Liver (tissue), 3 donors: Measurements from ENCODE around the gene CDC14A.

Source experiments
- CTCF ChIP-seq: fragments of 150-350 bp; IDR thresholded peaks from 2 replicates; pipeline ENCODE4 v1.5.1; 2017; ENCODE audit warnings: improper control_type of control experiment, low read depth, low read length; ENCODE audit not compliant: missing input control
- FOXA1 ChIP-seq: IDR thresholded peaks from 2 replicates; pipeline ENCODE4 v1.6.1; 2016; ENCODE audit warnings: antibody characterized with exemption
- GABPA ChIP-seq, 2 donors: IDR thresholded peaks in 1 of 2; conservative IDR thresholded peaks in 1 of 2; 2 replicates each; pipeline ENCODE4 v1.6.1; 2016; ENCODE audit warnings: antibody characterized with exemption in 2 of 2, mild to moderate bottlenecking in 1 of 2, moderate library complexity in 1 of 2
- JUND ChIP-seq, 2 donors: IDR thresholded peaks; 2 replicates each; pipeline ENCODE4 v1.6.1; 2016; ENCODE audit warnings: antibody characterized with exemption in 2 of 2
- RXRA ChIP-seq, 2 donors: IDR thresholded peaks; 2 replicates each; pipeline ENCODE4 v1.6.1; 2017 to 2018; ENCODE audit warnings: antibody characterized with exemption in 2 of 2, mild to moderate bottlenecking in 1 of 2
- SP1 ChIP-seq: IDR thresholded peaks from 2 replicates; pipeline ENCODE4 v1.6.1; 2018; ENCODE audit warnings: antibody characterized with exemption, mild to moderate bottlenecking
- TAF1 ChIP-seq: conservative IDR thresholded peaks from 2 replicates; pipeline ENCODE4 v1.6.1; 2016; ENCODE audit warnings: antibody characterized with exemption, mild to moderate bottlenecking
- YY1 ChIP-seq: IDR thresholded peaks from 2 replicates; pipeline ENCODE4 v1.6.1; 2016; ENCODE audit warnings: antibody characterized with exemption, mild to moderate bottlenecking
- TF ChIP-seq, protein P1 (sequence below): IDR thresholded peaks from 2 replicates; pipeline ENCODE4 v1.6.1; 2016; ENCODE audit warnings: antibody characterized with exemption, mild to moderate bottlenecking
- donor health status: healthy.
- donor health status: healthy.

DNA sequence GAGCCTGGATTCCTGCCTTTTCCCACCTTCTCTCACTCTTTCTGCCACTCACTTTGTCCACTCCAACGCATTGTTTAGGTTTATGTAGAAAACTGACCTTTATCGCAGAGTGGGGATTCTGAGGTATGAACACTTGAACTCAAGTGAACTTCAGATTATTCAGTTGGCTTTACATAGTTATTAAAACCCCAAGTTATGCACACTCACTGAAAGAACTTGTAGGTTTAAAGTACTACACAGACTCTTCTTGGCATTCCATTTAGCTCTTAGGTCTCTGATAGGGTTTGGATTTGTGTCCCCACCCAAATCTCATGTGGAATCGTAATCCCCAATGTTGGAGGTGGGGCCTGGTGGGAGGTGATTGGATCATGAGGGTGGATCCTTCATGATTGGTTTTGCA lies 46.4 kb upstream of the CDC14A start:
- TF ChIP-seq CTCF (no peak), YY1 (no peak), RXRA (IDR thresholded peaks at IDR 0.05) (no peak), SP1 (no peak), FOXA1 (no peak), JUND (IDR thresholded peaks at IDR 0.05) (no peak), GABPA (IDR thresholded peaks at IDR 0.05 in 1 of 2, conservative IDR thresholded peaks at IDR 0.05 in 1 of 2) (no peak), TAF1 (no peak)
- TF ChIP-seq, protein P1, sequence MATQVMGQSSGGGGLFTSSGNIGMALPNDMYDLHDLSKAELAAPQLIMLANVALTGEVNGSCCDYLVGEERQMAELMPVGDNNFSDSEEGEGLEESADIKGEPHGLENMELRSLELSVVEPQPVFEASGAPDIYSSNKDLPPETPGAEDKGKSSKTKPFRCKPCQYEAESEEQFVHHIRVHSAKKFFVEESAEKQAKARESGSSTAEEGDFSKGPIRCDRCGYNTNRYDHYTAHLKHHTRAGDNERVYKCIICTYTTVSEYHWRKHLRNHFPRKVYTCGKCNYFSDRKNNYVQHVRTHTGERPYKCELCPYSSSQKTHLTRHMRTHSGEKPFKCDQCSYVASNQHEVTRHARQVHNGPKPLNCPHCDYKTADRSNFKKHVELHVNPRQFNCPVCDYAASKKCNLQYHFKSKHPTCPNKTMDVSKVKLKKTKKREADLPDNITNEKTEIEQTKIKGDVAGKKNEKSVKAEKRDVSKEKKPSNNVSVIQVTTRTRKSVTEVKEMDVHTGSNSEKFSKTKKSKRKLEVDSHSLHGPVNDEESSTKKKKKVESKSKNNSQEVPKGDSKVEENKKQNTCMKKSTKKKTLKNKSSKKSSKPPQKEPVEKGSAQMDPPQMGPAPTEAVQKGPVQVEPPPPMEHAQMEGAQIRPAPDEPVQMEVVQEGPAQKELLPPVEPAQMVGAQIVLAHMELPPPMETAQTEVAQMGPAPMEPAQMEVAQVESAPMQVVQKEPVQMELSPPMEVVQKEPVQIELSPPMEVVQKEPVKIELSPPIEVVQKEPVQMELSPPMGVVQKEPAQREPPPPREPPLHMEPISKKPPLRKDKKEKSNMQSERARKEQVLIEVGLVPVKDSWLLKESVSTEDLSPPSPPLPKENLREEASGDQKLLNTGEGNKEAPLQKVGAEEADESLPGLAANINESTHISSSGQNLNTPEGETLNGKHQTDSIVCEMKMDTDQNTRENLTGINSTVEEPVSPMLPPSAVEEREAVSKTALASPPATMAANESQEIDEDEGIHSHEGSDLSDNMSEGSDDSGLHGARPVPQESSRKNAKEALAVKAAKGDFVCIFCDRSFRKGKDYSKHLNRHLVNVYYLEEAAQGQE: no peak
